Activated T-cell treated with anti-CD3 and anti-CD28 coated beads for 1 hour (primary cell): ENCODE results near the gene CDH24.

Source experiments
- DNase-seq: peaks from one replicate; pipeline ENCODE4 v3.0.0-alpha.2; 2020; ENCODE audit warnings: low read depth

CDH24 gene

DNA sequence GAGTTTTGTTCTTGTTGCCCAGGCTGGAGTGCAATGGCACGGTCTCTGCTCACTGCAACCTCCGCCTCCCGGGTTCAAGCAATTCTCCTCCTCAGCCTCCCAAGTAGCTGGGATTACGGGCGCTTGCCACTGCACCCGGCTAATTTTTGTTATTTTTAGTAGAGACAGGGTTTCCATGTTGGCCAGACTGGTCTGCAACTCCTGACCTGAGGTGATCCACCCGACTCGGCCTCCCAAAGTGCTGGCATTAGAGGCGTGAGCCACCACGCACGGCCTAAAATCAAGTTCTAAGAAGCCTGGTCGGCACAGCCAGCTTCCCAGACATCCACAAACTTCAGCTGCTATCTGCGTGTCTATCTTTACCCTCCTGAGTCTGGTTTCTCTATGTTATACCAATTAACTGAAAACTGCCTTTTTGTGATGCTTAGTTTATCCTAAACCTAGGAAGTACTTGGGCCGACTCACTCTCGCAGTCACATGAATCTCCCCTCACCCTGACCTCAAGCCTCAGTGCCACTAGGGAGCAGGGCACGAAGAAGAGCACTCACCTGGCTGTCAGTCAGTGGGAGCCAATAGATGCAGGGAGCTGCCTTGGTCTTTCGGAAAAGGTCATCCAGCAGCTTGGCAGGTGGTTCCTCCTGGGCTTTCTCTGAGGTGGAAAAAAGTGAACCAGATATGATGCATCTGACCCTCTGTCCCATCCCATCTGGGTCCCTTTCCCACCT is 3.4 kb upstream of the CDH24 start:
- no peak for DNase-seq

DNA sequence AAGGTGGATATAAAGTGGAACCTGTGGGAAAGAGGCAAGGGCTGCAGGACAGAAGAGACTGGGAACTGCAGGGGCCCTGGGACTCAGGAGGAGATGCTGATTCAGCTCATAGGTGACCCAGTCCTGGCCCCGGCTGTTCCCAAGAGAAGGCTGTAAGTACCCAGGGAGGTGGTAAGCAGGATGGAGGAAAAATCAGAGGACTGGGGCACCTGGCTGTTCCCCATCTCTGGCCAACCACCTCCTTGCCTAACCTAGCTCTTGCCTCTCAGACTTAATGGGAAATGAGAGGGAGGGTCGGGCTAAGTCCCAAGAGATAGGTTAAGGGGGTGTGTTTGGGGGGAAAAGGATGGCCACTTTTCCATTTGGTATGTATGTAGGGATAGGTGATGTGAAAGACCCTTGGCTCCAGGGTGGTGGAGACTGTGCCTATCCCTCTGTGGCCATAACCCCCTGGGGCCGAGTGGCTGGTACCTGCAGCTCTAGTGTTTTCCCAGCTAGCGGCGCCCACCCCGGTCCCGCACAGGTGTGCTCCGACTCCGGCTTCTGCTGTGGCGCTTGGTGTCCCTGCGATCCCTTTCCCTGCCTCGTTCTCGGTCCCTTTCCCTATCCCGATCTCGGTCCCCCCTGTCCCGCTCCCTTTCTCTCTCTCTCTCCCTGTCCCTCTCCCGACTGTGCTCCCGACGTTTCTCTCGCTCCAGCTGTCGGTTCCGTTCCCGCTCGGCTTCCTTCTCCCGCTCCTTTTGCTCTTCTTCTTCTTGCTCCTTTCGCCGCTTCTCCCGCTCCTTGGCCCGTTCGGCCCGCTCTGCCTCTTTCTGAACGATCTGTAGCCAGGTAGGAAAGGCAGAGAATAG is 1.6 kb upstream of the CDH24 start:
- DNase-seq = no peak

DNA sequence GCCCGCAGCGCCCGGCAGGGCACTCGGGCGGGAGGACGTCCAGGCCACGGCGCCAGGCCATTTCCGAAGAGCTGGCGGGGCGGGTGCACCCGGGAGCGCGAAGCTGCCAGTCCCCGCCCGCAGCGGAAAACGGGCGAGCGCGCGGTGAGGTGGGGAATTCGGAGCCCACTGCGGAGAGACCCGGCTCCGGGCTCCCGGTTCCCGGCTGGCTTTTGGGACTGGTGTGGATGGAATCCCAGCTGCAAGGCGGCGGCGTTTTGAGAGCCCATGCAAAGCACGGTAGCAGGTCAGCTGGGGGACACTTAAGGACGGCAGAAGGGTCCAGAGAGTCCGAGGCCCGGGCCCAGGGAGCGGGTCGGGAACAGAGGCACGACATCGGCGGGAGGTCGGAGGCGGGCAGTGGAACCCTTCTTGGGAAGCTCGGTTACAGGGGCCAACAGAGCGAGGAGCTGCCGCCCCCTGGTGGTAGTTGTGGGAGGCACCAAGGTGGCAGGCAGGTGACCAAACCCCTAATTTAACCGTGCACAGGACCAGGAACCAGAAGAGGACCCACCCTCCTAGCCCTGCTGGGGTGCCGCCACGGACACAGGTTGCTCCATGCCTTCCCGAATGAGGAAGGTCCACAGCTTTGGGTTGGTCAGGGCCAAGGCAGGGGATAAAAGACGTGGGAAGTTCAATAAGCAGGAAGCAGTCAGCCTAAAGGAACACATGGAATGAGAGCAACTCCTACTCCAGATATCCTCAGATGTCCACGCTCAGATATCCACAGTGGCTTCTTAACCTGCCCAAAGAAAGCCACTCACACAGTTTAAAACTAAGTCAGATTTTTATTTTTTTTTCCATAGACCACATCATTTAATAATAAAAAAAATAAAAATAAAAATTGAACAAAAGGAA is 685 bp upstream of the CDH24 start:
- peak; percentile 86 for DNase-seq

DNA sequence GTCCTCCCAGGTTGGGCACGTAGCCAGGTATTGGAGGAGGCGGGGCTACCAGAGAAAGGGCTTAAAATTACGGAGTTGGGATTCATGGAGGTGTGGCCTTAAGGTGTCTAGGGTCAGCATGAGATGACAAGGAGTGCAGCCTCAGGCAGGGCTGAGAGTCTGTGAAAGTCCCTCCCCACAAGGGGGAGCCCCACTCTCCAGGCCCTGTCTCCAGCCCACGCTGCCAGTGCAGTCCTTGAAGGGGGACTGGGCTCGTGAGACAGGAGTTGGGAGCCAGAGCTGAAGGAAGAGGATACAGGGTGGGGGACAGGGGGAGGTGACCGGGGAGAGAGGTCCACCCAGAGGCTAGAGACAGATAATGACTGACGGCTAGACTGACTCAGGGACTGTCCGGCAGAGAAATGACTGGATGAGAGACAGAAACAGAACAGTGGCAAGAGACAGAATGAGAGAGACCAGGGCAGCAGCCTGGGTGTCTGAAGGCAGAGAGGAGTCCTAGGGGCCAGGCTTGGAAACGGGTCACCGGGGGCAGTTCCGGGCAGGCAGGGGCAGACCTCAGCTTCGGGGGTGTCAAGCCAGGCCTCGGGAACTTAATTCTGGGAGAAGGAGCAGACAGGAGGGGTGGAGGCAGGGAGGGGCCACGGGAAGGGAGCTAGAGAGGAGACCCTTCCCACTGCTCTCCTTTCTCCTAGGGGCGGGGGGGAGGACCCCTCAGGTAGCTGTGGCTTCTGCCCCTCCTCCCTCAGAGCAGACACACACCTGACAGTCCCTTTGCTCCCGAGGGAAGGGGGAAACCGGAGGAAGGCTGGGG is 970 bp downstream of the CDH24 start:
- peak; percentile 60 for DNase-seq

DNA sequence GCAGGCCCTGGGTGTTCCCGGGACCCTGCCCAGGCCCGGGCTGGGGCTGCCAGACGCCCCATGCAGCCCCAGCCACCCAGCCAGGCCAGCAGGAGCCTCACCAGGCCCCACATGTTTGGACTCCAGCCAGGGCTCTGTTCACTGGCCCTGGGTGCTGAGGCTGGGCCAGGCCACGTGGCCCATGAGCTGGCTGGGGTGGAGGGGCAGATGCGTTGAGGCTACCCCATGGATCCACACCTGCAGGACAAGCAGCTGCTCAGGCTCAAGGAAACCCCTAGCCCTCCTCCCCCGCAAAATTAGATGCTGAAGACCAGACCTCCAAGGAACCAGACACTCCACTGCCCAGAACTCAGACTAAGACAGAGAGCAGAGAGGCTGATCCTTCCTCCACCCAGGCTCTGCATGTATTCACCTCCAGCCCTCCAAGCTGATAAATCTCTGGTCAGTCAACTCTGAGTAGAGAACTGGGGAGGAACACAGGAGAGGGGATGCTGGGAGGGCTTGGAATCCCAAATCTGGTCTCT is 1.6 kb downstream of the CDH24 start:
- DNase-seq = no peak

DNA sequence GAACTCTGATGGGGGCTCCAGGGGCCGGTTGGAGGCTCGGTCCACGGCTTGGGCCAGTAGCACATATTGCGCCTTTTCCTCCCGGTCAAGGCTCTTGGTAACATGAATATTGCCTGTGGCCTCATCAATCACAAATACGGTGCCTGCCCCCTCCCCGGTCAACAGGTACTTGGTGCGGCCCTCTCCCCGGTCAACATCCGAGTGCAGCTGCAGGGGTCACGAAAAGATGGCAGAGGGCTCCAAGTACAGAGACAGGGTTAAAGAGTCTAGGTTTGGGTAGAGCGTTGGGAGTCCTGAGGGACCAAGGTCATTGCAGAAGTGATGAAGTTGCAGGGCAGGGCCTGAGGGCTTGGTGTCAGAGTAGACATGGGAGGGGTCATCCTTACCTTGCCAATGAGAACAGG is 2.2 kb downstream of the CDH24 start:
- no peak for DNase-seq

DNA sequence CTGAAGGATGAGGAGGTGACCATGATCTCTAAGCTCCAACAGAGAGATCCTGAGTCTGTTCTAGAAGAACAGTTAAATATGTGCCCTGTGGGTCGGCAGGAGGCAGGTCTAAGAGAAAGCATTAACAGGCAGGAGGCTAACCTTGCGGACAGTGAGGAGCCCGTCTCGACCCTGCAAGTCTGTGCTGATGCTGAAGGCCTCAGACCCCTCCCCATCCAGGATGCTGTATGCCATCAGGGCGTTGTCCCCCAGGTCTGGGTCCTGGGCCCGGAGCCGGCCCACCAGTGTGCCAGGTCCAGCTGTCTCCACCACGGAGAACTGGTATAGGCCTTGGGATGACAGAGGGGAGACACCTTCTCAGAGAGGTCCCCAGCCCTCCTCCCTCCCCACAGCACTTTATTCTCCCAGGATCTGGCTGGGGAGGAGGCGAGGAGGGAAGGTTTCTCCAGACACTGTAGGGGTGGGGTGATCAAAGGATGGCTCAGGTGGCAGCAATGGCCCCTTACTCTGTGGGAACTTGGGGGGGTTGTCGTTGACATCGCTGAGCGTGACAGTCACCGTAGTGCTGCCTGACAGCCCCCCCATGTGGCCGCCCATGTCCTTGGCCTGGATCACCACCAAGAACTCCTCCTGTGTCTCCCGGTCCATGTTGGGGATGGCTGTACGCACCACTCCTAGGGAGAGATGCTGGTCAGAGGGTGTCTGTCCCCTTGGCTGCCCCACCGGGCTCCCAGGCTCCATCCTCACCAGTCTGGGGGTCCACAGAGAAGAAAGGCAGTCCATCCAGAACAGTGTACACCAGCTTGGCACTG is 3.1 kb downstream of the CDH24 start:
- DNase-seq = peak; percentile 22

DNA sequence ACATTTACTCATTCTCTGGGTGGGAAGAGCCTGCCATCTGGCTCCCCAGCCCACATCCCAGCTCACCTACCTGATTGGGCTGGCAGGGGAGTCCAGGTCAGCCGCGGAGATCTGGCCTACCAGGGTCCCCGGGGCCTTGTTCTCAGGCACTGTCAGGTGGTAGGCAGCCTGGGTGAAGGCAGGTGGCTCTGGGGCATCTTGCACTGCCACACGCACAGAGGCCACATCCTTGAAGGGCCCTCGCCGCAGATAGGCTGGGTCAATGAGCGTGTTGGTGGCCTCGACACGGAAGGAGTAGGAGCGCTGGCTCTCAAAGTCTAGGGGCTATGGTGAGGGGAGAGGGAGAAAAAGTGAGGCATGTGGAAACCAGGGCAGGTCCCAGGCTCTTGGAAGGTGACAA is 3.9 kb downstream of the CDH24 start:
- DNase-seq = no peak

DNA sequence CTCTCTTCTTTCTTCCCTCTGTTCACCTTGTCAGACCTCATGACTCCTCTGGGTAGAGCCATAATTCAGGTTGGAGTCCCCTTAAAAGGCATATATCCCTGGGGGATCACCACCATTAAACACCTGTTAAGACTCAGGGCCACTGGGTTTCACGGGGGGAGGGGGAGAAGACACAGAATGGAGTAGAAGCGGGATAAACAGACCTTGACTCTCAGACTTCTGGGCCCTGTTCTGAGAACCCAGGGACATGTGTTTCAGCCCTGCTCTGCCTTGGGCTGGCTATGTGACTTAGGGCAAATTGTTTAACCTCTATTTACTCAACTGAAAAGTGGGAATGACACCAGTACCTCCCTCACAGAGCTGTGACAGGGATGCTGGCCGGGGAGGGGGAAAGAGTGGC is 4.6 kb downstream of the CDH24 start:
- no peak for DNase-seq

DNA sequence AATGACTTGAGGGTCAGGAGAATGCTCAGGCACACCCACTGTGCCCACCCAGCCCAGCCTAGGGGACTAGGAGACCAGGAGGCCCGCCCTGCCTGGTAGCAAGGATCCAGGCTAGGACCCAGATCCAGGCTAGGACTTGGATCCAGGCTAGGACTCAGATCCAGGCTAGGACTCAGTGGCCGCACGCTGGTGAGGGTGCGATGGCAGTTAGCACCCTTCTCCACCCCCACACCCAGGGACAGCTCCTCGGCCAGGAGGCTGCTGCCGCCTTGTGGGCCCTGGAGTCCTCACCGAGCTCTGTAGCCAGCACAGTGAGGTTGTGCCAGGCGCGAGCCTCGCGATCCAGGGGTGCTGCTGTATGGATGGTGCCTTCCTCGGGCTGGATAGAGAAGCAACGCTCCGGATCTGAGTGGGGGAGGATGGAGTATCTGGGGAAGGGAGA is 5.1 kb downstream of the CDH24 start:
- no peak for DNase-seq

DNA sequence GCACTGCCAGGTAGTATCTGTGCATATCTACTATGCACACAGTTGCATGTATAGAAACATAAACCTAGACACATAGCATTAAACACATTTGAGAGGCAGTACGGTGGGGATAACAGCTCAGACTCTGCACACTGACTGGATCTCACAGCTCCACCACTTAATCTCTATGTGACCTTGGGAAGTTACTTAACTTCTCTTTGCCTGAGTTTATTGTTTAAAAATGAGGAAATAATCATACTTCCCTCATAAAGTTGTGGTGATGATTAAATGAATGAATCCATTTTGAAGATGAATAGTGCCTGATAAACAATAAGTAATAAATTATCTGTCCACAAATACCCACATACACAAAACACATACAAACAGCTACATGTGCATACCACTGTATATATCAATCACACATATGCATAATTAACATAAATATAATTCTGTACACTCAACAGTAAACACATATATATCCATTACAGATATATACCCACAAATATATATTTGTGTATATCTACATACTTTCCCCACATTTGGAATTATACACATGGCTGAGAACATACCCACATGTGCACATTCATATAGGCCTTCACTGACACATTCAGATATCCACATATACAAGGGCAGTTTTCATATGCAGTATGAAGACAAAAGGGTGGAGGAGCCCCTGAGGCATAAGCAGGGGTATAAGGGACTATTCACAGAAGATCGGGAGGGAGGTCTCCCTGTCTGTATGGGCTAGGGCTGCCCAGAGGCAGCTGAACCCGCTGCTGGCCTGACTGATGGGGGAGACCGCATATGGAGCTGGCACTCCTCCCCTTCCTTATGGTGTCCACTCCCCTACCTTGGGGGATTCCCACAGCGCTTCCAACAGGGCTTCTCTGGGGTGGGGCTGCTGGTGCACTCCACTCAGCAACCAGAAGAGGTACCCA is 5.9 kb downstream of the CDH24 start:
- DNase-seq = no peak

DNA sequence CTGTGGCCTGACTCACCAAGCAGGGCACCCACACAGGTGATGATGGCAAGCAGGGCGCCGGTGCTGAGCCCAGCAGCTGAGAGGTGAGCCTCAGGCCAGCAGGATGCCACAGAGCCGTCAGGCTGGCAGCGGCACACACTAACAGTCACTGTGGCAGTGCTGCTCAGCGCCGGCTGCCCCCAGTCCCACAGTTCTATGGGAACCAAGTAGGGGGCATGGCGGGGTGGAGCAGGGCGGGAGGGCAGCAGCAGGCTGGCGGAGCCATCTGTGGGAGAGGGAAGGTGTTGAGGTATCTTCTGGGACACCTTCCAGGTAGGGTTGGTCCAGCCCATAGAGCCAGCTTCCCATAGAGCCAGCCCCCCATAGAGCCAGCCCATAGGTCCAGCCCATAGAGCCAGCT is 8.3 kb downstream of the CDH24 start:
- no peak for DNase-seq

DNA sequence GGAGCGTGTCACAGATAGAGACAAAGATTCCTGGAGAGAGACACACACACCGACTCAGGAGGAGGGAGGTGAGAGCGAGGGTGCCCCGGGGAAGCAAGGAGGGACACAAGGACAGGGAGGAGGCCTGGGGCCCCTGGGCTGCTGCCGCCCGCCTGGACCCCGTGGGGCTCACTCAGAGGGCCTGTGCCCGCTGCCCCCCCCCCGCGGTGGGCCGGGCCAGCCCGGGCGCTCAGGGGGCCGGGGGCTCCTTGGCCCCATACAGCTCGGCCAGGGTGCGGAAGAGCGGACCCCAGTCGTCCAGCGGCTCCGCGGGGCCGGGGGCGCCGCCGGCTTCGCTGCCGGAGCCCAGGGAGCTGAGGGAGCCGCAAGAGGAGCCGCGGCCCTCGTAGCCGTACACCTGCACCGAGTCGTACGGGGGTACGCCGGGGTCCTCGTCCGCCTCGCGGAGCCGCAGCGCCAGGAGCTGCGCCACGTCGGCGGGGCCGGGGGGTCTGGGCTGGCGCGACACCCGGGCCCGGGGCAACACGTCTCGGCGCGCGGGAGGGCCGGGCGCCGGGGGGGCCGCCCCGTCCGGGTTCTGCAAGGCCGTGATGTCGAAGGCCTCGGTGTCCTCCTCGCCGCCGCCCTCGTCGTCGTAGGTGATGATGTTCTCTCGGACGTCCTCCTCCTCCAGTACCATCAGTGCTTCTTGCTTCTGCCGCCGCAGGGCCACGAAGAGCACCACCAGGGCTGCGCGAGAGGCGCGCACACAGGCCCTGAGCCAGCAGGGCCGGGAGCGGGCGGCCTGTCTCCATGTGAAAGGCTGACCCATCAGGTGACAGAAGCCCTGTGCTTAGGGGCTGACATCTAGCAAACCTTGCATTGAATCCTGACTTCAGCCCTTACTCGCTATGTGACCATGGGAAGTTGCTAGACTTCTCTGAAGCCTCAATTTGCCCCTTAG is 9.3 kb downstream of the CDH24 start:
- no peak for DNase-seq

DNA sequence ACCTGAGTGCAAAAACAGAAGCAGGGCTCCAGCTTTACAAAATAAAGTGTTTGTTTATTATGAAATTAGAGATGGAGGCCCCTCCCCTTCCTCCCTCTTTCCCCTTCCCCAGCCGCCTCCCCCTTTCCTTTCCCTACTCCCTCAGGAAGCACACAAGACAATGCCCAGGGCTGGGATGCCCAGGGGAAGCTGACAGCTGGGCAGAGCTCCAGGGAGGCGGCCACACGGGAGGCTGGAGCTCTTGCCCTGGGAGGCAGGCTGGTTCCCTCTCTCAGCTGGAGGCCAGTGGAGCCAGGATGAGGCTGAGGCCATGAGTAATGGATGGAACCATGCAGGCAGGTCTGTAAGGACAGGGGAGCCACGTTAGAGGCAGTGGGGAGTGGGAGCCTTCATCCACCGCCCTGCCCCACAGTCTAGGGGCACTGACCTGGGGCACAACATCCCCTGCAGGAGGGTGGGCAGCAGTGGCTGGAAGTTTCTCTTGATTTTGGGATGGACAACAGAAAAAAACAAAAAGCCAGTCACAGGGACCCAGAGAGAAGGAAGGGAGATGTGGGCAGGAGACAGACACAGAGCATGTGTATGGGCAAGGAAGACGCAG is 10.2 kb downstream of the CDH24 start:
- DNase-seq = no peak

DNA sequence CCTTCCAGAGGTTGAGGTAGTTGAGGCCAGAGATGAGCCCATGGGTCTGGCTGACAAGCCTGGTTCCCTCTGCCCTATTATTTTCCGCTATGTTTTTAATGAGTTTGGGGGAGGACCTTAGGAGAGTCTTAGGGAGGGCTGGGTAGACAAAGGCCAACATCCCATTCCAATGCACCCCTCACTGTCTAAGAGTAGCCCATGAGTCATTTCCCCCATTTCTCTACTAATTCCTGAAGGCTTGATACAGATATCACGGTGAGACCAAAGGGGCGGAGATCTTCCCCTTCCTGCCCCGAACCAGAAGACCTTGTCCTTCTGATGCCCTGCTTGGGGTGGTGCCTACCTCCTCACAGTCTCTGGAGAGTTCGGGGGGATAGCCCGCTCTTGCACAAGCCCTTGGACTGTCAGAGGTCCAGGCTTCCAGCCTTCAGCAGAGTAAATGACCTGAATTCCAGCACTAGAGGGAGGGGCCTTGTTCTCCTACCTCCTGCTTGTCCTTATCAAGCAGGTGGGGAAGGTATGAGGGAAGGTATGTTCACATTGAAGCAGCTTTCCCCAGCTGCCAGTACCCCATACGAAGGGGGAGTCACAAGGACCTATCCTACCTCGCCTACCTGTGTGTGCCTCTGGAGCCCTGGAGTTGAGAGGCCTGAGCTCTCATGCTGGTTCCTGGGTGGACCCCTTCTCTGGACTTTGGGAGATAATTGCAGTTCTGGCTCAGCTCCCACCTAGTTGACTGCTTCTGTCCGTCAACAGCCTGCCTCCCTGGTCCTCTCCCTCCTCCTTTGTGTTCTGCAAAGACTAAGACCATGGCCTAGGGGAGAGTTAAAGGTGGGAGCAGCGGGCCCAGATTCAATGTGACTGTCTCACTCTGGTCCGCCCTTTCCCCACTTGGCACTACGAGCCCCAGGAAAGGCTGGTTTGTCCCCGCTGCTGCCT is 11.6 kb downstream of the CDH24 start:
- DNase-seq = no peak

DNA sequence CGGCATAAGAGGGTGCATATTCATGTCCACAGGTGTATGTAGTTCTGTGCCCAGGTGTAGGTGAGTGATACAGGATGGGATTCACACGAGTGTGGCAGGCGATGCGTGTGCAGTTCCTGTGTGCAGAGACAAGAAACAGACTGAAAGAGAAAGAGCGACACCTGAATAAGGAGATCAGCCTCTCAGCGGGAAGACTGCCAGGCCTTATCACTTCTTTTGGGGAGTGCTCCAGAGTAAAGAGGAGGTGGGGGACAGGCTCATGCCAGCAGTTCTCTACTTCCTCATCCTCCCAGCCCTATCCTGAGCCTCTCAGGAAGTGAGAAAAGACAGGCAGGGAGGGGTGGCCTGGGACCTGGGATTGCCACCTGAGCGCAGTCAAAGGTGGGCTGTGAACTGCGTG is 12.5 kb downstream of the CDH24 start:
- no peak for DNase-seq

DNA sequence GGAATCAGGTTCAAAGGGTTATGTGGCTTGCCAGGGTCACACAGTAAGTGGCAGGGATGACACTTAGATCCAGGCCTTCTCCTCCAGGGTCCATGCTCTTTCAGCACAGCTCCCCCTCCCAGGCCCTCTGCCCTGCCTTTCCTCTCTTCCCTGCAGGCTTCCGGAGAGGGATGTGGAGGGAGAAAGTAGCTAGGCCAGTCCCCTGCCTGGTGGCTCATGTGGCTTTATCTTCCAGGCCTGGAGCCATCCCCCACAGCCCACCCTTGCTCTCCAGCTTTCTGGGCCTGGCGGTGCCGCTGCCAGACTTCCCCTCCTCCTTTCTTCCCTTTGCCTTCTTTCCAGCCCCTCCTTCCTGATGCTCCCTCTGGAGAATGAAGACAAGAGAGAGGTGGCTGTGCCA is 13.6 kb downstream of the CDH24 start:
- no peak for DNase-seq
